Activated CD4-positive, alpha-beta T cell treated with anti-CD3 and anti-CD28 coated beads, Interleukin-2, amount 10 ng/mL, durations not matched to agents 7 days and 5 days (primary cell): Measurements from ENCODE around the gene TBL1X. TPM values are rescaled to one million over a fixed set of nuclear protein-coding genes. Genes with fewer than 3 reads are reported as not detected.

ENCODE experiments used
- CTCF ChIA-PET: fragments of 350-600 bp; sonication (Branson Sonifier 250); formaldehyde crosslinking; loops from one replicate; lab custom pipeline; 2021; ENCODE audit warnings: antibody characterized with exemption; lab: Charles Lee
- POLR2A ChIA-PET: fragments of 350-600 bp; sonication (Branson Sonifier 250); formaldehyde crosslinking; loops from one replicate; lab custom pipeline; 2021; ENCODE audit warnings: antibody characterized with exemption; lab: Charles Lee
- DNase-seq: peaks from one replicate; pipeline ENCODE4 v3.0.0-alpha.2; 2020
- H3K27ac Mint-ChIP-seq: one replicate; pipeline ENCODE4 v1.8.0; 2021; ENCODE audit warnings: mild to moderate bottlenecking, moderate library complexity, mixed read lengths
- H3K27me3 Mint-ChIP-seq: one replicate; pipeline ENCODE4 v1.8.0; 2021; ENCODE audit warnings: mixed read lengths
- H3K36me3 Mint-ChIP-seq: one replicate; pipeline ENCODE4 v1.8.0; 2021; ENCODE audit warnings: low read depth, mixed read lengths
- H3K4me1 Mint-ChIP-seq: one replicate; pipeline ENCODE4 v1.8.0; 2021; ENCODE audit warnings: mixed read lengths
- H3K4me3 Mint-ChIP-seq: one replicate; pipeline ENCODE4 v1.8.0; 2021; ENCODE audit warnings: mild to moderate bottlenecking, moderate library complexity, mixed read lengths
- H3K9me3 Mint-ChIP-seq: one replicate; pipeline ENCODE4 v1.8.0; 2021; ENCODE audit warnings: mixed read lengths
- total RNA-seq, 2 experiments: library from RNA; stranded (reverse); gene quantifications; one replicate each; pipeline ENCODE4 v1.2.3, GENCODE V29; 2021

Gene TBL1X
- total RNA-seq, 2 experiments from 2014 or later, result 21.2 to 23.6 TPM

GRCh38 chrX:9638871-9639270 is 174.0 kb downstream of the TBL1X start:
- H3K36me3 Mint-ChIP-seq, result peaks cover 1% of the 10 kb centered on the region
- H3K27ac Mint-ChIP-seq, result no peak overlapping the region
- ChIA-PET POLR2A (no interaction called here), CTCF (no interaction called here)
- DNase-seq, result no peak
- no peaks in the 10 kb centered on the region for H3K9me3 Mint-ChIP-seq
- no peaks in the 10 kb centered on the region for H3K27me3 Mint-ChIP-seq
- H3K4me3 Mint-ChIP-seq, result no peak overlapping the region
- peaks cover 26% of the 10 kb centered on the region for H3K4me1 Mint-ChIP-seq

- Mint-ChIP-seq H3K27ac (peak overlapping the region; percentile 77), H3K36me3 (peaks cover 5% of the 10 kb centered on the region), H3K9me3 (no peaks in the 10 kb centered on the region), H3K4me1 (peaks cover 44% of the 10 kb centered on the region), H3K27me3 (no peaks in the 10 kb centered on the region), H3K4me3 (no peak overlapping the region)
- DNase-seq, result peak; percentile 5
- CTCF ChIA-PET, result no interaction called here
- POLR2A ChIA-PET, result no interaction called here
Observed at GRCh38 chrX:9642270-9642995, 177.6 kb downstream of the TBL1X start.

GRCh38 chrX:9643807-9644206 is 178.9 kb downstream of the TBL1X start:
- DNase-seq, result no peak
- H3K9me3 Mint-ChIP-seq, result no peaks in the 10 kb centered on the region
- no peaks in the 10 kb centered on the region for H3K27me3 Mint-ChIP-seq
- POLR2A ChIA-PET, result no interaction called here
- H3K4me3 Mint-ChIP-seq, result no peak overlapping the region
- H3K4me1 Mint-ChIP-seq, result peaks cover 42% of the 10 kb centered on the region
- H3K27ac Mint-ChIP-seq, result peak overlapping the region; percentile 80
- H3K36me3 Mint-ChIP-seq, result peaks cover 5% of the 10 kb centered on the region
- CTCF ChIA-PET, result no interaction called here

- Mint-ChIP-seq H3K27me3 (no peaks in the 10 kb centered on the region), H3K4me1 (peaks cover 38% of the 10 kb centered on the region), H3K36me3 (peaks cover 5% of the 10 kb centered on the region), H3K4me3 (no peak overlapping the region), H3K27ac (peak overlapping the region; percentile 80), H3K9me3 (no peaks in the 10 kb centered on the region)
- CTCF ChIA-PET, result no interaction called here
- DNase-seq, result peak; percentile 57
- POLR2A ChIA-PET, result no interaction called here
Observed at GRCh38 chrX:9644335-9644734, 179.5 kb downstream of the TBL1X start.

- H3K27me3 Mint-ChIP-seq, result no peaks in the 10 kb centered on the region
- no peaks in the 10 kb centered on the region for H3K9me3 Mint-ChIP-seq
- CTCF ChIA-PET, result interaction anchor here (0.5 kb wide), 1 partner anchor 123 kb away, joined by 3 read pairs; no protein-coding TSS in a partner anchor
- no peak for DNase-seq
- H3K4me3 Mint-ChIP-seq, result no peak overlapping the region
- peaks cover 37% of the 10 kb centered on the region for H3K4me1 Mint-ChIP-seq
- POLR2A ChIA-PET, result no interaction called here
- H3K36me3 Mint-ChIP-seq, result peaks cover 5% of the 10 kb centered on the region
- H3K27ac Mint-ChIP-seq, result no peak overlapping the region
Observed at GRCh38 chrX:9646471-9647224, 181.8 kb downstream of the TBL1X start.

- H3K27ac Mint-ChIP-seq, result no peak overlapping the region
- H3K4me3 Mint-ChIP-seq, result no peak overlapping the region
- ChIA-PET POLR2A (no interaction called here), CTCF (interaction anchor here (1.0 kb wide), 1 partner anchor 473 kb away, joined by 3 read pairs; no protein-coding TSS in a partner anchor)
- no peaks in the 10 kb centered on the region for H3K9me3 Mint-ChIP-seq
- peaks cover 3% of the 10 kb centered on the region for H3K36me3 Mint-ChIP-seq
- DNase-seq, result no peak
- no peaks in the 10 kb centered on the region for H3K27me3 Mint-ChIP-seq
- peaks cover 29% of the 10 kb centered on the region for H3K4me1 Mint-ChIP-seq
Observed at GRCh38 chrX:9647431-9647830, 182.6 kb downstream of the TBL1X start.

- Mint-ChIP-seq H3K4me1 (peaks cover 6% of the 10 kb centered on the region), H3K4me3 (no peak overlapping the region), H3K27me3 (no peaks in the 10 kb centered on the region), H3K36me3 (peaks cover 2% of the 10 kb centered on the region), H3K9me3 (no peaks in the 10 kb centered on the region), H3K27ac (no peak overlapping the region)
- DNase-seq, result no peak
- CTCF ChIA-PET, result interaction anchor here (0.6 kb wide), 1 partner anchor 550 kb away, joined by 5 read pairs; no protein-coding TSS in a partner anchor
- POLR2A ChIA-PET, result no interaction called here
Observed at GRCh38 chrX:9650091-9650490, 185.2 kb downstream of the TBL1X start.

GRCh38 chrX:9651737-9652136 is 186.9 kb downstream of the TBL1X start:
- no peak overlapping the region for H3K4me3 Mint-ChIP-seq
- CTCF ChIA-PET, result no interaction called here
- H3K4me1 Mint-ChIP-seq, result no peaks in the 10 kb centered on the region
- no peak overlapping the region for H3K27ac Mint-ChIP-seq
- POLR2A ChIA-PET, result no interaction called here
- DNase-seq, result no peak
- peaks cover 3% of the 10 kb centered on the region for H3K36me3 Mint-ChIP-seq
- H3K9me3 Mint-ChIP-seq, result no peaks in the 10 kb centered on the region
- H3K27me3 Mint-ChIP-seq, result no peaks in the 10 kb centered on the region

- H3K27ac Mint-ChIP-seq, result no peak overlapping the region
- H3K36me3 Mint-ChIP-seq, result peaks cover 8% of the 10 kb centered on the region
- H3K4me3 Mint-ChIP-seq, result no peak overlapping the region
- CTCF ChIA-PET, result no interaction called here
- no peaks in the 10 kb centered on the region for H3K27me3 Mint-ChIP-seq
- H3K4me1 Mint-ChIP-seq, result no peaks in the 10 kb centered on the region
- no peaks in the 10 kb centered on the region for H3K9me3 Mint-ChIP-seq
- POLR2A ChIA-PET, result no interaction called here
- no peak for DNase-seq
Observed at GRCh38 chrX:9654929-9655328, 190.1 kb downstream of the TBL1X start.

GRCh38 chrX:9656277-9656676 is 191.4 kb downstream of the TBL1X start:
- POLR2A ChIA-PET, result no interaction called here
- Mint-ChIP-seq H3K4me1 (no peaks in the 10 kb centered on the region), H3K27ac (no peak overlapping the region), H3K9me3 (no peaks in the 10 kb centered on the region), H3K27me3 (no peaks in the 10 kb centered on the region), H3K4me3 (no peak overlapping the region), H3K36me3 (peaks cover 8% of the 10 kb centered on the region)
- CTCF ChIA-PET, result interaction anchor here (0.8 kb wide), 1 partner anchor 17 kb away, joined by 5 read pairs; no protein-coding TSS in a partner anchor
- no peak for DNase-seq

- Mint-ChIP-seq H3K27ac (no peak overlapping the region), H3K4me1 (no peaks in the 10 kb centered on the region), H3K36me3 (peaks cover 8% of the 10 kb centered on the region), H3K9me3 (no peaks in the 10 kb centered on the region), H3K4me3 (no peak overlapping the region), H3K27me3 (no peaks in the 10 kb centered on the region)
- no peak for DNase-seq
- ChIA-PET CTCF (interaction anchor here (0.8 kb wide), 1 partner anchor 16 kb away, joined by 5 read pairs; no protein-coding TSS in a partner anchor), POLR2A (no interaction called here)
Observed at GRCh38 chrX:9656871-9657270, 192.0 kb downstream of the TBL1X start.

- no peaks in the 10 kb centered on the region for H3K9me3 Mint-ChIP-seq
- H3K27me3 Mint-ChIP-seq, result no peaks in the 10 kb centered on the region
- peaks cover 8% of the 10 kb centered on the region for H3K36me3 Mint-ChIP-seq
- no peak for DNase-seq
- H3K27ac Mint-ChIP-seq, result no peak overlapping the region
- H3K4me1 Mint-ChIP-seq, result no peaks in the 10 kb centered on the region
- POLR2A ChIA-PET, result no interaction called here
- H3K4me3 Mint-ChIP-seq, result no peak overlapping the region
- CTCF ChIA-PET, result no interaction called here
Observed at GRCh38 chrX:9657590-9658256, 192.9 kb downstream of the TBL1X start.

GRCh38 chrX:9658409-9658808 is 193.6 kb downstream of the TBL1X start:
- Mint-ChIP-seq H3K4me1 (no peaks in the 10 kb centered on the region), H3K4me3 (no peak overlapping the region), H3K9me3 (no peaks in the 10 kb centered on the region), H3K27ac (no peak overlapping the region), H3K27me3 (no peaks in the 10 kb centered on the region), H3K36me3 (peaks cover 8% of the 10 kb centered on the region)
- DNase-seq, result no peak
- POLR2A ChIA-PET, result no interaction called here
- CTCF ChIA-PET, result no interaction called here
